Lower leg skin (tissue), 3 donors: ENCODE data around the gene PARD6B.

Experiments
- CTCF ChIP-seq, 3 donors: fragments of 450-650 bp; IDR thresholded peaks; one replicate each; pipeline ENCODE4 v1.5.1; 2016; ENCODE audit warnings: antibody characterized with exemption in 3 of 3, mild to moderate bottlenecking in 3 of 3, moderate library complexity in 2 of 3
- POLR2A ChIP-seq, 2 donors: fragments of 450-650 bp; IDR thresholded peaks; one replicate each; pipeline ENCODE4 v1.6.1; 2016 to 2017; ENCODE audit warnings: antibody characterized with exemption in 2 of 2, mild to moderate bottlenecking in 1 of 2, moderate library complexity in 1 of 2

- TF ChIP-seq CTCF (IDR thresholded peaks at IDR 0.05): no peak
- TF ChIP-seq POLR2A (IDR thresholded peaks at IDR 0.05): no peak
These were observed 63.7 kb downstream of the PARD6B start, which contains the start of gene BCAS4 for GRCh38 chr20:50794846-50795634.
